ENCODE measurements around the gene OTOS. TPM values are rescaled to one million over a fixed set of nuclear protein-coding genes. Genes with fewer than 3 reads are reported as not detected.

The OTOS gene
- total and polyA plus RNA-seq, 2 donors (not counting 1 experiment from before 2014, with no cell fraction given): not detected

DNA sequence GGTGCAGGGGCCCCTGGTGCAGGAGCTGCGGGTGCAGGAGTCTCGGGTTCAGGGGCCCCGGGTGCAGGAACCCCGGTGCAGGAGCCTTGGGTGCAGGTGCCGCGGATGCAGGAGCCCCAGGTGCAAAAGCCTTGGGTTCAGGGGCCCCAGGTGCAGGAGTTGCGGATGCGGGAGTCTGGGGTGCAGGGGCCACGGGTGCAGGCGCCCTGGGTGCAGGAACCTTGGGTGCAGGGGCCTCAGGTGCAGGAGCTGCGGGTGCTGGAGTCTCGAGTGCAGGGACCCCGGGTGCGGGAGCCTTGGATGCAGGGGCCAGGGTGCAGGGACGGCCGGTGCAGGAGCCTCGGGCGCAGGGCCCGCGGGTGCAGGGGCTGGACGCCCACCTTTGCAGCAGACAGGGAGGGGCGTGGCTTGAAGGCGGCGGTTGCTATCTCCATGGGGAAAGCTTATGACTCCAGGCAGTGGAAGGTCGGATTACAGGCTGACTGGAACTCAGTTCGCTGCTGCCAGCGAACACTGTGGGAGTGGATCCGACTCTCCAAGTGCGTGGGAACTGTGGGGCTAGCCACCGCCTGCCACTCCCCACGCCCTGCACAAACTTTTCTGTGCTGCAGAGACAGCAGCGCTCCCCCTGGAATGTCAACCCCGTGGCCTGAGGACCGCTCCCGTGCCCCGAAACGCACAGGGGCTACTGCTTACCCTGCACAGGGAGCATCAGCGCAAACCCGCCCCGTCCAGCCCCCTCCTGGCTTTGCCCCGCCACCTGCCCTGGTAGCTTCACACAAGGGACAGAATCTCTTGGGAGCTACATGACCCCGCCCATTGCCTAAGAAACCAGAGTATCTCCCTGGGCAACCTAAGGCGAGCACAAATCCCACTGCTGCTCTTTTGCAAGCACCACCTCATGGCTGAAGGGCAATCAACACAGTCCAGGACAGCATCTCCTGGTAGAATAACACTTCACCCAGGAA, 44.6 kb downstream of the OTOS start:
- Mint-ChIP-seq H3K4me3 (no peak overlapping the region), H3K4me1 (no peaks in the 10 kb centered on the region), H3K9me3 (ENCODE audit: insufficient read depth) (peaks cover 8% of the 10 kb centered on the region), H3K27me3 (peaks cover 68% of the 10 kb centered on the region), H3K27ac (no peak overlapping the region)
- 17% methylated on average over 43 of the region's 43 CpGs for WGBS (ENCODE audit: insufficient coverage)
- POLR2A ChIA-PET: interaction anchor here (0.7 kb wide), 1 partner anchor 22 kb away, joined by 4 read pairs; no protein-coding TSS in a partner anchor
- H3K27ac ChIP-seq (ENCODE audit: low read length in 2 of 2): no peak overlapping the region
- no peaks in the 10 kb centered on the region for H3K79me2 ChIP-seq (ENCODE audit: control insufficient read depth, insufficient read depth, low read length)
- H3K9ac ChIP-seq (ENCODE audit: low read length): no peak overlapping the region
- no peaks in the 10 kb centered on the region for H3K4me1 ChIP-seq (ENCODE audit: control insufficient read depth in 2 of 2, insufficient read depth in 2 of 2, low read length in 2 of 2)
- TF ChIP-seq EZH2 (IDR thresholded peaks at IDR 0.05; ENCODE audit: borderline replicate concordance, insufficient read depth, low read depth, low read length, poor library complexity, severe bottlenecking): no peak
- TF ChIP-seq, protein P1, sequence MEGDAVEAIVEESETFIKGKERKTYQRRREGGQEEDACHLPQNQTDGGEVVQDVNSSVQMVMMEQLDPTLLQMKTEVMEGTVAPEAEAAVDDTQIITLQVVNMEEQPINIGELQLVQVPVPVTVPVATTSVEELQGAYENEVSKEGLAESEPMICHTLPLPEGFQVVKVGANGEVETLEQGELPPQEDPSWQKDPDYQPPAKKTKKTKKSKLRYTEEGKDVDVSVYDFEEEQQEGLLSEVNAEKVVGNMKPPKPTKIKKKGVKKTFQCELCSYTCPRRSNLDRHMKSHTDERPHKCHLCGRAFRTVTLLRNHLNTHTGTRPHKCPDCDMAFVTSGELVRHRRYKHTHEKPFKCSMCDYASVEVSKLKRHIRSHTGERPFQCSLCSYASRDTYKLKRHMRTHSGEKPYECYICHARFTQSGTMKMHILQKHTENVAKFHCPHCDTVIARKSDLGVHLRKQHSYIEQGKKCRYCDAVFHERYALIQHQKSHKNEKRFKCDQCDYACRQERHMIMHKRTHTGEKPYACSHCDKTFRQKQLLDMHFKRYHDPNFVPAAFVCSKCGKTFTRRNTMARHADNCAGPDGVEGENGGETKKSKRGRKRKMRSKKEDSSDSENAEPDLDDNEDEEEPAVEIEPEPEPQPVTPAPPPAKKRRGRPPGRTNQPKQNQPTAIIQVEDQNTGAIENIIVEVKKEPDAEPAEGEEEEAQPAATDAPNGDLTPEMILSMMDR (IDR thresholded peaks at IDR 0.05): no peak
- H2AFZ ChIP-seq (ENCODE audit: insufficient read depth, low read depth, low read length, poor library complexity, severe bottlenecking): no peak overlapping the region
- H3K27me3 ChIP-seq (replicated peaks in 1 of 4; ENCODE audit: control extremely low read depth in 1 of 4, control insufficient read depth in 3 of 4, insufficient read depth in 4 of 4, low read length in 3 of 4): peaks cover 0 to 38% (median 27%) of the 10 kb centered on the region in 4 experiments
- H3K9me3 ChIP-seq (ENCODE audit: control extremely low read depth in 1 of 3, control insufficient read depth in 2 of 3, insufficient read depth in 1 of 3, low read length in 2 of 3): peaks cover 0 to 18% (median 0%) of the 10 kb centered on the region in 3 donors
- CTCF ChIA-PET: no interaction called here
- H4K20me1 ChIP-seq (ENCODE audit: control insufficient read depth, insufficient read depth, low read length, poor library complexity, severe bottlenecking): no peaks in the 10 kb centered on the region
- H3K4me2 ChIP-seq (replicated peaks; ENCODE audit: low read depth, low read length, poor library complexity, severe bottlenecking): no peak overlapping the region
- DNase-seq: no peak
- ATAC-seq (ENCODE audit: low read depth): no peak
- H3K36me3 ChIP-seq (replicated peaks in 1 of 2; ENCODE audit: control extremely low read depth in 1 of 2, control insufficient read depth in 1 of 2, extremely low read depth in 1 of 2, insufficient read depth in 2 of 2, low read length in 1 of 2): no peaks in the 10 kb centered on the region
- intact Hi-C loops (cut with micrococcal nuclease): no loop called here
- H3K4me3 ChIP-seq (ENCODE audit: control extremely low read depth in 1 of 5, extremely low read depth in 1 of 5, insufficient read depth in 1 of 5, low read depth in 2 of 5, low read length in 4 of 5): no peak overlapping the region

DNA sequence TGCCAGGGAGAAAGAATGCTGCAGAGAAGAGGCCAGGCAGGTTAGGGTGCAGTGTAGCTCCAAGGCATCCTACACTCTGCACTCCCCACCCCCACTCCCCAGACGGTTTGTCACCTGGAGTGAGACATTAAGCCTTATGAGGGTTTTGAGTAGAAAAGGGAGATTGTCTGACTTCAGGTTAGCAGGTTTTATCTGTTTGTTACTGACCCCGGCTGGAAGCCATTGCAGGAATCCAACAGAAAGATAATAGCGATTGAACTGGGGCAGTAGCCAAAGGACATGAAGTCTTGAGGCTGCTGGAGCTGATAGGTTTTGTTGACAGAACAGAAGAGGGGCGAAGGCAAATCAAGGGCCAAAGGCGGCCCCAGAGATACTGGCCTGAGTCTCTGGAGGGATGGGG, 51.2 kb downstream of the OTOS start:
- no peak overlapping the region for H3K4me2 ChIP-seq (replicated peaks; ENCODE audit: low read depth, low read length, poor library complexity, severe bottlenecking)
- POLR2A ChIA-PET: no interaction called here
- CTCF ChIA-PET: no interaction called here

More for the DNA sequence above, 51.2 kb downstream of the OTOS start:
- intact Hi-C loops (cut with micrococcal nuclease): no loop called here
- H3K9ac ChIP-seq (ENCODE audit: low read length): no peak overlapping the region
- H3K79me2 ChIP-seq (ENCODE audit: control insufficient read depth, insufficient read depth, low read length): no peaks in the 10 kb centered on the region
- H4K20me1 ChIP-seq (ENCODE audit: control insufficient read depth, insufficient read depth, low read length, poor library complexity, severe bottlenecking): no peaks in the 10 kb centered on the region
- DNase-seq (no peak), ATAC-seq (ENCODE audit: low read depth) (no peak)
- TF ChIP-seq, protein P1 (IDR thresholded peaks at IDR 0.05): no peak
- TF ChIP-seq EZH2 (IDR thresholded peaks at IDR 0.05; ENCODE audit: borderline replicate concordance, insufficient read depth, low read depth, low read length, poor library complexity, severe bottlenecking): no peak
- 93% methylated on average over 4 of the region's 5 CpGs for WGBS (ENCODE audit: insufficient coverage)
- Mint-ChIP-seq H3K27ac (no peak overlapping the region), H3K4me3 (no peak overlapping the region), H3K27me3 (peaks cover 44% of the 10 kb centered on the region), H3K9me3 (ENCODE audit: insufficient read depth) (peaks cover 11% of the 10 kb centered on the region), H3K4me1 (no peaks in the 10 kb centered on the region)
- H3K27me3 ChIP-seq (replicated peaks in 1 of 4; ENCODE audit: control extremely low read depth in 1 of 4, control insufficient read depth in 3 of 4, insufficient read depth in 4 of 4, low read length in 3 of 4): peaks cover 0 to 11% (median 2%) of the 10 kb centered on the region in 4 experiments
- no peaks in the 10 kb centered on the region for H3K36me3 ChIP-seq (replicated peaks in 1 of 2; ENCODE audit: control extremely low read depth in 1 of 2, control insufficient read depth in 1 of 2, extremely low read depth in 1 of 2, insufficient read depth in 2 of 2, low read length in 1 of 2)
- no peak overlapping the region for H2AFZ ChIP-seq (ENCODE audit: insufficient read depth, low read depth, low read length, poor library complexity, severe bottlenecking)
- no peak overlapping the region for H3K27ac ChIP-seq (ENCODE audit: low read length in 2 of 2)
- H3K4me1 ChIP-seq (ENCODE audit: control insufficient read depth in 2 of 2, insufficient read depth in 2 of 2, low read length in 2 of 2): no peaks in the 10 kb centered on the region
- H3K4me3 ChIP-seq (ENCODE audit: control extremely low read depth in 1 of 5, extremely low read depth in 1 of 5, insufficient read depth in 1 of 5, low read depth in 2 of 5, low read length in 4 of 5): no peak overlapping the region
- H3K9me3 ChIP-seq (ENCODE audit: control extremely low read depth in 1 of 3, control insufficient read depth in 2 of 3, insufficient read depth in 1 of 3, low read length in 2 of 3): peaks cover 2 to 8% (median 6%) of the 10 kb centered on the region in 3 donors
